GM18870 (cell line): Measurements from ENCODE around the gene ILDR2.
A peak's percentile ranks its signal among the peaks of the same experiment; 100 is the strongest.

Experiments used
- ATAC-seq: cut with Tn5 transposase; IDR thresholded peaks from one replicate; pipeline ENCODE4 v1.9.1; 2021; ENCODE audit warnings: moderate library complexity; ENCODE audit not compliant: unreplicated experiment

ILDR2 gene

GRCh38 chr1:166975361-166976129 lies at the start of gene ILDR2:
ILDR2 (minus strand) TSS chr1:166975540; CDS start chr1:166975268, 272 bp downstream.
- no peak for ATAC-seq

DNA sequence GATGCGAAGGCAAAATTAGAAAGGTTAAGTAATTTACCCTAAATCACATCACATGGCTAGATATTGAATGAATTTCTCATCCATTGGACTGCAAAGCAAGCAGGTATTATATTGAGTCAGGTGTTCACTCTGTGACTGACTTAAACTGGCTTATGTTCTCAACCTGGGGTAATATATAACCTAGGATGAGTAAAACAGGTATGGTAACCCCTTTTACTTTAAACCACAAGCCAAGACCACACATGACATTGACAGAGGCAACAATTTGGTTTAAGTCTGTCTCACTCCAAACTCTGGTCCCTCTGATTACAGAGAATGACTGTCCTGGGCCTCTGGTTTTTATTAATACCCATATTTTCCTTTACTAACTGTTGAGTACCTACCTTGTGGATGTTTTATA lies 47.0 kb upstream of the ILDR2 start:
- ATAC-seq, result peak; percentile 85

GRCh38 chr1:167016100-167016750 lies 40.9 kb upstream of the ILDR2 start:
- ATAC-seq, result no peak

GRCh38 chr1:167013108-167013929 lies 38.0 kb upstream of the ILDR2 start:
- ATAC-seq, result no peak

DNA sequence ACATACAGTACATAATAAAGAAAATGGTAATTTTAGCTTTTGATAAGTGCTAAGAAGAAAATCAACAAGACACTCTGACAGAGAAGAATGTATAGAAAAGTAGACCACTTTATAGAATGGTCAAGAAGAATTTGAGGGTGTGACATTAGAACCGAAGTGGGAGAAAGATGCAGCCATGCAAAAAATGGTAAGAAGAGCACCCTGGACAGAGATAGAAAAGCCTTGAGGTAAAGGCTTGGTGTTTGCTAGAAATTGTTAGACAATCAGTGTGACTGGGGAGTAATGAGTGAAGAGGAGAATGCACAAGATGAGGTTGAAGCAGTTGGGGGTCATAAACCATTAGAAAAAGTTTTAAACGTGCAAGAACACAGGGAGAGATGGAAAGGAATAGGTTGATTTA lies 37.2 kb upstream of the ILDR2 start:
- ATAC-seq, result no peak

- no peak for ATAC-seq
Observed at GRCh38 chr1:167011560-167012191, 36.3 kb upstream of the ILDR2 start.

DNA sequence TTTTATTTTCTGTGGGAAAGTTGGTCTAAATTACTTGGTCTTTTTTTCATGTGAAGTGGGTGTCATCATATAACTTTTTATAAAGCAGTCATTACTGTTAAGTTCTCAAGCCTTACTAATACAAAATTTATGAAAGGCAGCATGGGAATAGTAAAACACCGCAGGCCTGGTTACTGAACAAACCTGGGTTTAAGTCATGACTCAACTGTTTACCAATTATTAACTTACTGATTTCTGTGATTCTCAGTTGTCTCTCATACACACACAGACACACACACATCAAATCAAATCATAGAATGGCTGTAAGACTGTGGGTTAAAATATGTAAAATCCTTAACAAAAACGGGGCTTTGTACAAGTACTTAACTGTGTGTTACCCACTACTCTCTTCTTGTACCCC lies 28.4 kb upstream of the ILDR2 start:
- ATAC-seq, result no peak

- ATAC-seq, result no peak
Observed at GRCh38 chr1:167002354-167002753, 27.0 kb upstream of the ILDR2 start.

GRCh38 chr1:167000546-167000945 lies 25.2 kb upstream of the ILDR2 start:
- no peak for ATAC-seq

GRCh38 chr1:166999500-167000055 lies 24.2 kb upstream of the ILDR2 start:
- ATAC-seq, result peak; percentile 72

DNA sequence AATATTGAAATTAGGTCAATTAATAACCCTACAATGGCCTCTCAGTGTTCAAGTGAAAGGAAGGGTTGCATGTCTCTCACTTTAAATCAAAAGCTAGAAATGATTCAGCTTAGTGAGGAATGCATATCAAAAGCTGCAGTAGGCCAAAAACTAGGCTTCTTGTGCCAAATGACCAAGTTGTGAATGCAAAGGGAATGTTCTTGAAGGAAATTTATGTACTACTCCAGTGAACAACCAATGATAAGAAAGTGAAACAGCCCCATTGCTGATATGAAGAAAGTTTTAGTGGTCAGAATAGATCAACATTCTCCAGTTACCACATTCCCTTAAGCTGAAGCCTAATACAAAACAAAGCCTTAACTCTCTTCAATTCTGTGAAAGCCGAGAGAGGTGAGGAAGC lies 23.7 kb upstream of the ILDR2 start:
- ATAC-seq, result peak; percentile 54

DNA sequence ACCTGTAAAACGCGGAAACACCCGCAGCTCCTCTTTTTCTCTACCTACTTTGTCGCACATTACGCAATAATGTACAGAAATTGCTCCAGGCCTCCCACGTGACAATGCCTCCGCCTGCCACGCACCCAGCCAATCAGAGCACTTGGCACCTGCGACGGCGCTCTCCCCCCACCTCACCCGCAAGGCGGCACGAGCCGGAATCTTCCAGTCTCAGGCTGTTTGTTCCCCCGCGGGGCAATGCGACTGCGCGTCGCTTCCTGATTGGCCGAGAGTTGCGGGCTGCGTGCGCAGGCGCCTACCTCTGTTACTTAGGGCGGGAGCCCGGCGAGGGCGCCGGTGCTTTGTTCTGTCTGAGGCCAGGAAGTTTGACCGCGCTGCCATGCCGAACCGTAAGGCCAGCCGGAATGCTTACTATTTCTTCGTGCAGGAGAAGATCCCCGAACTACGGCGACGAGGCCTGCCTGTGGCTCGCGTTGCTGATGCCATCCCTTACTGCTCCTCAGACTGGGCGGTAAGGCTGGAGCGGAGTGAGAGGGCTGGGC lies 13.7 kb upstream of the ILDR2 start, which contains the start of gene MAEL:
Gene MAEL (plus strand): TSS at position 307 of the 542 bp plus-strand sequence. CDS start 73 bp downstream, at position 380.
- ATAC-seq, result no peak

DNA sequence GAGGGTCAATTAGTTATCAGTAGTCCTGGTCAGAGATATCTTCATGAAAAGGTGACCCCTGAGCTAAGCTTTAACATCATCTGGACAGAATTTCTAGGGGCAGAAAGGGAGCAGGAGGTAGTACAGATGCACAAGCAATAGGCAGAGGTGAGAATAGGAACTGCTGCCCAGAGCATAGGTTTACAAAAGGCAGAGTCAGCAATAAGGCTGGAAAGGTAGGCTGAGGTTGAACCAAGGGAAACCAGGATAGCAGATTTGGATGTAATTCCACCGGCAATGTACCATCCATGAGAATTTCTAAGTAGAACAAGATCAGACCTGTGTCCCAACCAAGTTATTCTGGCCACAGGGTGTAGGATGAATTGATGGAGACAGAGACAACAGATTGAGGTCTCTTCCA lies 6.2 kb upstream of the ILDR2 start:
- ATAC-seq, result no peak

GRCh38 chr1:166980818-166981217 lies 5.5 kb upstream of the ILDR2 start:
- no peak for ATAC-seq

GRCh38 chr1:166980383-166980782 lies 5.0 kb upstream of the ILDR2 start:
- no peak for ATAC-seq

GRCh38 chr1:166978821-166979220 lies 3.5 kb upstream of the ILDR2 start:
- peak; percentile 59 for ATAC-seq

GRCh38 chr1:166977951-166978350 lies 2.6 kb upstream of the ILDR2 start:
- no peak for ATAC-seq

DNA sequence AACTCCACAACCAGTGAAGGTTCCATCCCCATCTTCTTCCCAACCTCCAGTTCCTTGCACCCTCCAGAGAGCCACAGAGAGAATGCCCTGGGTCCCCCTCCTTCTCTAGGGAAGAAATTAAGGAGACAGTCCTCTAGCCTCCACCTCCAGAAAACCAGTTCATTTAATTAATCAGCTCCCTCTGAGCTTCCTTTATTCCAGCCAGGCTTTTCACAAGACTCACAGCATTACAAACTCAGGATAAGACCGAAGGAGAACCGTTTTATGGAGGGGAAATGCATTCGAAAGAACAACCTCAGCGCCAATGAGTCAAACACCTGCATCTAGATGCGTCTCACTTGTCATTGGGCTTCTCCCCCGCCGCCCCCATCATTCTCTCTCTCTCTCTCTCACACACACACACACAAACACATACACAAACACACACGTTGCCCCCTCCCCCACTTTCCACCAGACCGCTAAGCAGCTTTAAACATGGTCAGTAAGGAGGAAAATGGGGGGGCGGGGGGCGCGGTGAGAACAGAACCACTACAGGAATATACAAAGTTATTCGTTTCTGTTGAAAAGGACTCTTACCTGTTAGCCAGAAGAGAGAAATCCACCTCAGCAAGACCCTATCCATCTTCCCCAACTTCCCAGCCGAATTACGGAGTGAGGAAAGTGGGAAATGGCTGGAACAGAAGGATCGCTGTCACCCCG lies 544 bp downstream of the ILDR2 start:
- ATAC-seq, result no peak

DNA sequence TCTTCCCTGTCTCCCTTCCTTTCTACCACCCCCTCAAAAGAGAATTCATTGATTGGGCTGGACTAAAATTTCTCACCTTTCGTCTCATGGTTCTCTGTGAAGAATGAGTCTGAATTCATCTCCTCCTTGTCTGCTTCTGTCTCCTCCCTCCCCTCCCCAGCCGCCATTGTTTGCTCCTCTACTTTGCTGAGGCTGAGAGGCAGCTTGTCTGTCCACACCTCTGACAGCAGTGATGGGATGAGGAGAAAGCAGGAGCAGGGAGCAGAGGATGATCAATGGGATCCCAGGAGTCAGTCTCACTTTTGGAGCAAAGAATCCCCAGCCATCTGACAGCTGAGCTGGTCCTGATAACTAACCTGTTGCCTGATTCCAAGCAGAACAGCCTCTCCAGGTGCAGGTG lies 2.5 kb downstream of the ILDR2 start:
- no peak for ATAC-seq

GRCh38 chr1:166972193-166972592 lies 3.1 kb downstream of the ILDR2 start:
- ATAC-seq, result no peak
